Gastrocnemius medialis (tissue), 4 donors: ENCODE data around the gene ZC3H4.

Experiments
- POLR2A ChIP-seq, 2 donors: fragments of 450-650 bp; IDR thresholded peaks; one replicate each; pipeline ENCODE4 v1.6.1; 2017; ENCODE audit warnings: antibody characterized with exemption in 2 of 2, mild to moderate bottlenecking in 2 of 2, moderate library complexity in 2 of 2
- TF ChIP-seq, protein P1 (sequence below), 5 experiments: fragments of 450-650 bp in 3 of 5; fragments of 200-600 bp in 2 of 5; sonication (generic) in 2 of 5; IDR thresholded peaks in 4 of 5; conservative IDR thresholded peaks in 1 of 5; 1 replicate in 4 of 5; 2 replicates in 1 of 5; pipeline ENCODE4 v1.5.1; 2016 to 2019; ENCODE audit warnings: antibody characterized with exemption in 5 of 5, mild to moderate bottlenecking in 3 of 5, moderate library complexity in 3 of 5

DNA sequence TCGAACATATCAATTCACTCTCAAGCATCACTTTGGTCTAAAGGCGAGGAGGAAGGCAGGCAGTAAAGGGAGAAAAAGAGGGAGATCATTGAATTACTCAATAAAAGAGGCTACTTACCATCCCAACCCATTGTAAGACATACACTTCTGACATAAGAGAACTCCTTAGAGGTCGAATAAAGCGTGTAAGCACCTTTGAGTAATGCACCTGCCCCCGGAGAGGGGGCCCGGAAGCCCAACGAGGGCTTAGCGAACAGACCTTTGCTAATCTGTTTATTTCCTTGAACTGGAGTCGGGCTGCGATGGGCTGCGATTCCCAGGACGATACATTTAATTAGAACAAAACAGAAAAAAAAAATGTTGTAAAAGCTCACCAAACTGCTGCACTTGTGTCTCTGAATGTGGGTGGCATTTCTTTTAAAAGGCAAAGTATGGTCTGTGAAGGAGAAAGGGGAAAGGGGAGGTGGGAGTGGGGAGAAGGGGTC lies 3.0 kb downstream of the ZC3H4 start:
- TF ChIP-seq POLR2A (IDR thresholded peaks at IDR 0.05) = no peak
- TF ChIP-seq, protein P1, sequence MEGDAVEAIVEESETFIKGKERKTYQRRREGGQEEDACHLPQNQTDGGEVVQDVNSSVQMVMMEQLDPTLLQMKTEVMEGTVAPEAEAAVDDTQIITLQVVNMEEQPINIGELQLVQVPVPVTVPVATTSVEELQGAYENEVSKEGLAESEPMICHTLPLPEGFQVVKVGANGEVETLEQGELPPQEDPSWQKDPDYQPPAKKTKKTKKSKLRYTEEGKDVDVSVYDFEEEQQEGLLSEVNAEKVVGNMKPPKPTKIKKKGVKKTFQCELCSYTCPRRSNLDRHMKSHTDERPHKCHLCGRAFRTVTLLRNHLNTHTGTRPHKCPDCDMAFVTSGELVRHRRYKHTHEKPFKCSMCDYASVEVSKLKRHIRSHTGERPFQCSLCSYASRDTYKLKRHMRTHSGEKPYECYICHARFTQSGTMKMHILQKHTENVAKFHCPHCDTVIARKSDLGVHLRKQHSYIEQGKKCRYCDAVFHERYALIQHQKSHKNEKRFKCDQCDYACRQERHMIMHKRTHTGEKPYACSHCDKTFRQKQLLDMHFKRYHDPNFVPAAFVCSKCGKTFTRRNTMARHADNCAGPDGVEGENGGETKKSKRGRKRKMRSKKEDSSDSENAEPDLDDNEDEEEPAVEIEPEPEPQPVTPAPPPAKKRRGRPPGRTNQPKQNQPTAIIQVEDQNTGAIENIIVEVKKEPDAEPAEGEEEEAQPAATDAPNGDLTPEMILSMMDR (IDR thresholded peaks at IDR 0.05 in 4 of 5, conservative IDR thresholded peaks at IDR 0.05 in 1 of 5) = no peak
